COLO829 (cell line): Measurements from ENCODE around the gene LAP3.
"Not testable (repeated sequence)": the region's sequence is repeated elsewhere in the genome, so short reads cannot be mapped to it uniquely, and the experiment has no call there.

ENCODE experiments used
- DNase-seq: peaks from one replicate; pipeline ENCODE4 v3.0.0; 2012; ENCODE audit warnings: low spot score

Gene LAP3

GRCh38 chr4:17576932-17577664, at the start of gene LAP3:
Gene LAP3 (plus strand): TSS chr4:17577198. CDS start chr4:17577466, 268 bp downstream.
- DNase-seq = peak; percentile 96

DNA sequence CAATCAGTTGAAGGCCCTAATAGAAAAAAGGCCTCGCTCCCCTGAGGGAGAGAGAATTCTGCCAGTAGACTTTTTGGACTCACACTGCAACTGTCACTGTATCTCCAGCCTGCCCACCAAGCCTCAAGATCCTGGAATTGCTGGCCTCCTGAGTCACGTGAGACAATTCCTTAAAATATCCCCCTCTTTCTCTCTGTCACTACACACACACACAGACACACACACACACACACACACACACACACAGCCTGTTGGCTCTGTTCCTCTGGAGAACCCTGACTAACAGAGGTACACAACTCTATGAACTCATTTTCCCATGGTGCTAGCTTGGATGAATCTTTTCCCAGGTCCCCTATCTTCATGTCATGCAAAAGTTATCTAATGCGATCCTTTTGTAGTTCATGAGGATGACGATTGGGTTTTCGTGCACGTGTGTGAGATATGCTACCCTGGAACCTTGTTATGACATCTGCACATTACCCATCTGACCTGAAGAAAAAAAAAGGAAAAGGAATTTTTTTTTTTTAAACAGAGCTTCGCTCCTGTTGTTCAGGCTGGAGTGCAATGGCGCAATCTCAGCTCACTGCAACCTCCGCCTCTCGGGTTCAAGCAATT, 48.3 kb upstream of the LAP3 start:
- DNase-seq = no peak

DNA sequence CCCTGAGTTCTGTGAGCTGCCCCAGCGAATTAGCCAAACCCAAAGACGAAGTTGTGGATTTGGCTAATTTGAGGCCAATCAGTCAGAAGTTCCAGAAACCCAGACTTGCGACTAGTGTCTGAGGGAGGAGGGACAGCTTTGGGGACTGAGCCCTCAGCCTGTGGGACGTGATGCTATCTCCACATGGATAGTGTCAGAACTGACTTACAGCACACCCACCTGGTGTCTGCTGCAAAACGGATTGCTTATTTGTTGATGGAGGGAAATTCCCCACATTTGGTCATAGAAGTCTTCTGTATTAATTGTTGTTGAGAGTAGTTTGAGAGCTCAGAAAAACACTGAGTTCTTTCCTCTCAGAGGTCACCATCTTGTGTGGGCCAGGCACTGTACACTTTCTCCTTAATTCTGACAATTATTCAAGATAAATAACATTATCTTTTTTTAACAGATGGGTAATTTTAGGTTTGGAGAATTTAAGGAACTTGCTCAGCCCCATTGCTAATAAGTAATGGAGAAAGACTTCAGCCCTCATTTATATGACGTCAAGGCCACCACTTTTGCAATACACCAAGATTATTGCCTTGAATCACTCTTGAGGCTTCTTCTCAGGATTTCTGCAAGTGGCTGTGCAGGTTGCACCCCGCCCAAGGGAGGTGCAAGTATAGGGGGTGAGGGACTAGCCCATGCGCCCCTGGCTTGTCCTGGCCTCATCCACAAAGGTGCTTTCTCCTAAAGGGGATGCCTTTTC, 45.3 kb upstream of the LAP3 start:
- no peak for DNase-seq

DNA sequence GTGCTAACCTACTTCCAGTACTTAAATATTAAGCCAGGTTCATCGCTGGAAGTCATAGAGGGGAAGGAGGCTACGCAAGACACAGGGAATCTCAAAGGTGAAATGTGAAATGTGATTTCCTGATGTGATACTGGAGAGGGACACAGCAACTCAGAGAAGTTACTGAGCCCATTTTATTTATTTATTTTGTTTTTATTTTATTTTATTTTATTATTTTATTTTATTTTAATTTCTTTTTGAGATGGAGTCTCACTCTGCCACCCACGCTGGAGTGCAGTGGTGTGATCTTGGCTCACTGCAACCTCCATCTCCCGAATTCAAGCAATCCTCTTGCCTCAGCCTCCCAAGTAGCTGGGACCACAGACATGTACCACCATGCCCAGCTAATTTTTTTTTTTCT, 42.3 kb upstream of the LAP3 start:
- DNase-seq = no peak

DNA sequence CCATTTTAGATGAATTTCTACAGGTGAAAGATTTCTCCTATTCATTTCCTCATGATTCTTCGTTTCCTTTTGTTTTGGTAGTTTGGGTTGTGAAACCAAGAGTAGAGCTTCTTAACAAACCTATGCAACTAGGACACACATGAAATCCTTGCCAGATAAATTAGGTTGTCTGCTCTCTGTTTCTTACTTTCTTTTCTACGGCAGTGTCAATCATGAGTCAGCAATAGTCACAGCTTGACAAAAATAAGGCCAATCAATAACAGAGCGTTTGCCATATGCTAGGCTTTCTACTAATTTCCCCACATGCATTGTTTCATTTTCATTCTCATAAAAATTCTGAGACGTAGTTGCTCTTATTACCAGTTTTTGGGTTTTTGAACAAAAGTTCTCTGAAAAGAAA, 41.8 kb upstream of the LAP3 start:
- no peak for DNase-seq

DNA sequence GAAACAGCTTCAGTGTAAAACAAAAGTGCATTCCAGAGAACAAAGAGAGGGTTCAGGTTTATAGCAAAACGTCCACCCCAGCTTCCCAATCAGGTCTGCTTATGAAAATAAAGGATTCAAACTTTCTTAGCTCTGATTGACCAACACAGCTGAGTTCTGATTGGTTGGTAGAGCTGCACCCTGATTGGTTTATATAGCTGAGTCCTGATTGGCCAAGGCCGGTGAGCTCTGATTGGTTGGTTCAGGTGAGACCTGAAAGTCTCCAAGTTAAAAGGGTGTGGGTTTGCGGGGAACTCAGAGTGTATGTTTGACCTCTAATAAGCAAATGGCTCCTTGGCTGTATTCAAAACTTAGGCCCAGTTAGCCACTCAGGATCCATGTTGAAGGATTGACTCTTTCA, 41.1 kb upstream of the LAP3 start:
- no peak for DNase-seq

- not testable (repeated sequence) for DNase-seq
Observed at GRCh38 chr4:17537060-17537459, 39.9 kb upstream of the LAP3 start.

DNA sequence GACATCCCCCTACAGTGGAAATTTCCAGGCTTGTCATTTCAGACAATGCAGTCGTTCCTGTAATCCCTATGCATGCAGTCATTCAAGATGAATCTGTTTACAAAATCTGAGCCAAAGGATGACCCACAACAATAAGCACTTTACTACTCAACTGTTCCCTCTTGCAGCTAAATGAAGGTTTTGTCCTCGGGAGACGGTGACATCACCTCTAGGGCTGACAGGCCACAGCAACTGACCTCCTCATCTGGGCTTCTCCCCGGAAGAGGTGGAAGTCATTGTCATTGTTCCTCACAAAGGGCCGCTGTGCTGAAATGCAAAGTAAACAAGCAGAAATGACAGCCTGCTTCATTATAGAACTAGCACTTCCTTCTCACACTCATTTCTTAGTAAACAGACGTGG, 32.8 kb upstream of the LAP3 start:
- peak; percentile 63 for DNase-seq

GRCh38 chr4:17544831-17545234, 32.2 kb upstream of the LAP3 start:
- DNase-seq = peak; percentile 8

GRCh38 chr4:17545374-17546140, 31.4 kb upstream of the LAP3 start:
- DNase-seq = no peak

DNA sequence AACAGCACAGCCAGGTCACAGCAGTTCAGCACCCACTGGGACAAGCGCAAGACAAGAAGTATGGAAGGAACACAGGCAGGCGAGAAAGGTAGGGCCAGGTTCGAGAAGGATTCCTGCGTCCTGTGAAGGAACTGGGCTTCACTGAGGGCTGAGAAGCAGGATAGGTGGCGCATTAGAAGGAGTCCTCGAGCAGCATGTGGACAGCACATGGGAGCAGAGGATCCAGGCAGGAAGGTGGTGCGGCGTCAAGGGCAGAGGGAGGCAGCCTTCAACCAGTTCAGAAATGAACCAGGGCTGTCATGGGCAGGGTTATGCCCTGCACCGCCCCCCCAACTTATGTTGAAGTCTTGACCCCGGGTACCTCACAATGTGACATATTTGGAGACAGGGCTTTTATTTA, 30.8 kb upstream of the LAP3 start:
- DNase-seq = no peak

DNA sequence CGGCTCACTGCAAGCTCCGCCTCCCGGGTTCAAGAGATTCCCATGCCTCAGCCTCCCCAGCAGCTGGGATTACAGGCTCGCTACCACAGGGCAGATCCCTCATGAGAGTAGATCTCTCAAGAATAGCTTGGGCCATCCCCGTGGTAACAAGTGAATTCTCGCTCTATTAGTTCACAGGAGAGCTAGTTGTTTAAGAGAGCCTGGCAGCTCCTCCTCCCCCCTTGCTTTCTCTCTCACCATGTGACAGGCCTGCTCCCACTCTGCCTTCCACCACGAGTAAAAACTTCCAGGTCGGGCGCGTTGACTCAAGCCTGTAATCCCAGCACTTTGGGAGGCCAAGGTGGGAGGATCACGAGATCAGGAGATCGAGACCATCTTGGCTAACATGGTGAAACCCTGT, 30.3 kb upstream of the LAP3 start:
- no peak for DNase-seq

GRCh38 chr4:17550549-17550948, 26.4 kb upstream of the LAP3 start:
- no peak for DNase-seq

GRCh38 chr4:17552427-17552826, 24.6 kb upstream of the LAP3 start:
- DNase-seq = no peak

DNA sequence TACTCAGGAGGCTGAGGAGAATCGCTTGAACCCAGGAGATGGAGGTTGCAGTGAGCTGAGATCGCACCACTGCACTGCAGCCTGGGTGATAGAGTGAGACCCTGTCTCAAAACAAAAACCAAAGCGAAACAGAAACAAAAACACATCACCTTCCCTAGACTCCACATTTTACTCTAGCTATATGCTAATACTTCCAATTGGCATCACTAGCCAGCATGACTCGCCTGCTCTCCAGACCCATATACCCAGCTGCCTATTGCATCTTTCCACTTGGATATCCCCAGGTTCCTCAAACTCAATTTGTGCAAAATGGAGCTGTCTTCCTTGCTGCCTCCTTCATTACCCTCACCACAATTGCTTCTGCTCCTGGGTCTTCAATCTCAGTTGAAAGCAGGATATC, 22.4 kb upstream of the LAP3 start:
- no peak for DNase-seq

DNA sequence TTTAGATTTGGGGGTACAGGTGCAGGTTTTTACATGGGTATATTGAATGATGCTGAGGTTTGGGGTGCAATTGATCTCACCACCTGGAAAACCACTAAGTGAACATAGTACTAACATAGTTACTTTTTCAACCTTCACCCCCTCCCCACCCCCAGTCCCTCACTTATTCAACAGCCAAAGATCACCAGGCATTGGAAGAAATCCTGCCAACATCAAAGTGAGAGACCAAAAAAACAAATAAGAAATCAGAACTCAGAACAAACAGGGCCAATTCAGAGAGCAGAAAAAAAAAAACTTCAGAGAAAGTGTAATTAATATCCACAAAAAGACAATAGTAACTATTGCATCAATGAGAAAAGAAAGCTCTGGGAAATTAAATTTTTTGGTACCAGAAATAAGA, 20.5 kb upstream of the LAP3 start:
- no peak for DNase-seq

DNA sequence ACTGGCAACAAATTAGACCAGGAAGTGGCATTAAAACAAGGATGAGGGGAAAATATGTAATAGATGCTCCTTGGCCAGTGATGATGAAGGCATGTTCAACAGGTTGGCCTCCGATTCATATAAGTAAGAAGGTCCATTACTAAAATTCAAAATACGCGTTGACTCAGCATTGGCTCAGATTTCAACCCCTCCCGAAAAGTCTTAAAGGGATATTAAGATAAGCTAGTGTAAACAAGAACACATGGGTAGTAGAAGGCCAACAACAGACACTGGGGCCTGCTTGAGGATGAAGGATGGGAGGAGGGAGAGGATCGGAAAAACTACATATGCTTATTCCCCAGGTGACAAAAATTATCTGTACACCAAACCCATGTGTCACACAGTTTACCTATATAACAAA, 19.1 kb upstream of the LAP3 start:
- DNase-seq = no peak

- DNase-seq = no peak
Observed at GRCh38 chr4:17558941-17559708, 17.9 kb upstream of the LAP3 start.

GRCh38 chr4:17559709-17560048, 17.3 kb upstream of the LAP3 start:
- no peak for DNase-seq

DNA sequence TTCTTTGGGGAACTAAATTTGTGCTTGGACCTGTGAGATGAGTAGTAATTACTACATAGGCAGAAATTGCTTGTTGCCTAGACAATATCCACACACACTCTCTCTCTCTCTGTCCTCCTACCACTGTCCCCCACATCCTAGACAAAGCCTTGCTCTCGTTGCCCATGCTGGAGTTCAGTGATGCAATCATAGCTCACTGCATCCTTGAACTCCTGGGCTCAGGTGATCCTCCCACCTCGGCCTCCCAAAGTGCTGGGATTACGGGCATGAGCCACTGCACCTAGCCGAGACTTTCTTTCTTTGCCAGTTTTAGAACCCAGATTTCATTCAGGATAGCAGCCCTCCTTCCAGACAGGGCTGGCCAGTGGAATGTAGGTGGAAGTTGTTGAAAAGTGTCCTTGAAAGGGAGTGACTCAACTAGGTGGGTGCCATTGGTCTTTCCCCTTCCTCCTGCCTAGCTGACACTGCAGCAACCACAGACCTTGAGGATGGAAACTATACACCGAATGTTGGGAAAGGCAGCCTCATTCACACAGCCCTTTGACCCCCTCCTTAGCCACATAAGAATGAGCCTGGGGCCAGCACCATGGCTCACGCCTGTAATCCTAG, 16.8 kb upstream of the LAP3 start:
- DNase-seq = no peak

GRCh38 chr4:17561195-17561909, 15.6 kb upstream of the LAP3 start:
- DNase-seq = peak; percentile 38
